Breast epithelium (tissue), 3 donors: ENCODE measurements around the gene DUSP16.

Experiments used
- POLR2AphosphoS5 ChIP-seq, 3 donors: sonication (generic); formaldehyde crosslinking; IDR thresholded peaks; one replicate each; pipeline ENCODE4 v1.6.1; 2017; ENCODE audit warnings: antibody characterized with exemption in 3 of 3
- TF ChIP-seq, protein P1 (sequence below), 3 donors: fragments of 450-650 bp; IDR thresholded peaks; one replicate each; pipeline ENCODE4 v1.5.1; 2016 to 2017; ENCODE audit warnings: antibody characterized with exemption in 3 of 3, mild to moderate bottlenecking in 3 of 3, moderate library complexity in 3 of 3

DNA sequence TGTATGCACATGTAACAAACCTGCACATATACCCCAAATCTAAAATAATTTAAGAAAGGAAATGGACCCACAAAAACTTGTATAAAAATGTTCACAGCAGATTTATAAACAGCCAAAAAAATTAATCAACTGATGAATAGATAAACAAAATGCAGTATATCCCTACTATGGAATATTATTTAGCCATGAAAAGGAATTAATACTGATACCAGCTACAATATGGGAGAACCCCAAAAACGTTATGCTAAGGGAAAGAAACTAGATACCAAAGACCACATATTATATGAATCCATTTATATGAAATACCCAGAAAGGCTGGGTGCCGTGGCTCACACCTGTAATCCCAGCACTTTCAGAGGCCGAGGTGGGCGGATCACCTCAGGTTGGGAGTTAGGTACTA lies 20.9 kb downstream of the DUSP16 start:
- TF ChIP-seq, protein P1, sequence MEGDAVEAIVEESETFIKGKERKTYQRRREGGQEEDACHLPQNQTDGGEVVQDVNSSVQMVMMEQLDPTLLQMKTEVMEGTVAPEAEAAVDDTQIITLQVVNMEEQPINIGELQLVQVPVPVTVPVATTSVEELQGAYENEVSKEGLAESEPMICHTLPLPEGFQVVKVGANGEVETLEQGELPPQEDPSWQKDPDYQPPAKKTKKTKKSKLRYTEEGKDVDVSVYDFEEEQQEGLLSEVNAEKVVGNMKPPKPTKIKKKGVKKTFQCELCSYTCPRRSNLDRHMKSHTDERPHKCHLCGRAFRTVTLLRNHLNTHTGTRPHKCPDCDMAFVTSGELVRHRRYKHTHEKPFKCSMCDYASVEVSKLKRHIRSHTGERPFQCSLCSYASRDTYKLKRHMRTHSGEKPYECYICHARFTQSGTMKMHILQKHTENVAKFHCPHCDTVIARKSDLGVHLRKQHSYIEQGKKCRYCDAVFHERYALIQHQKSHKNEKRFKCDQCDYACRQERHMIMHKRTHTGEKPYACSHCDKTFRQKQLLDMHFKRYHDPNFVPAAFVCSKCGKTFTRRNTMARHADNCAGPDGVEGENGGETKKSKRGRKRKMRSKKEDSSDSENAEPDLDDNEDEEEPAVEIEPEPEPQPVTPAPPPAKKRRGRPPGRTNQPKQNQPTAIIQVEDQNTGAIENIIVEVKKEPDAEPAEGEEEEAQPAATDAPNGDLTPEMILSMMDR (IDR thresholded peaks at IDR 0.05) = no peak
- TF ChIP-seq POLR2AphosphoS5 (IDR thresholded peaks at IDR 0.05) = no peak
